NB4 (cell line): Measurements from ENCODE around the gene ADGRG6.

ENCODE experiments used
- DNase-seq: peaks from one replicate; pipeline ENCODE4 v3.0.0; 2010; ENCODE audit warnings: low read depth
- H3K4me3 ChIP-seq: one replicate; pipeline ENCODE4 v1.5.1; 2011; ENCODE audit warnings: mild to moderate bottlenecking, low read depth, low read length, moderate library complexity
- MYC ChIP-seq: IDR thresholded peaks from 2 replicates; pipeline ENCODE4 v1.6.1; 2011; ENCODE audit warnings: low read depth, low read length
- POLR2A ChIP-seq: IDR thresholded peaks from 2 replicates; pipeline ENCODE4 v1.6.1; 2011; ENCODE audit warnings: mild to moderate bottlenecking; ENCODE audit not compliant: insufficient read length; ENCODE audit errors: extremely low read depth
- TF ChIP-seq, protein P1 (sequence below): IDR thresholded peaks from 2 replicates; pipeline ENCODE4 v1.6.1; 2011; ENCODE audit warnings: low read depth, low read length
- TF ChIP-seq, protein P2 (sequence below): IDR thresholded peaks from one replicate; pipeline ENCODE4 v1.5.1; 2012; ENCODE audit warnings: low read depth, low read length

Gene ADGRG6

DNA sequence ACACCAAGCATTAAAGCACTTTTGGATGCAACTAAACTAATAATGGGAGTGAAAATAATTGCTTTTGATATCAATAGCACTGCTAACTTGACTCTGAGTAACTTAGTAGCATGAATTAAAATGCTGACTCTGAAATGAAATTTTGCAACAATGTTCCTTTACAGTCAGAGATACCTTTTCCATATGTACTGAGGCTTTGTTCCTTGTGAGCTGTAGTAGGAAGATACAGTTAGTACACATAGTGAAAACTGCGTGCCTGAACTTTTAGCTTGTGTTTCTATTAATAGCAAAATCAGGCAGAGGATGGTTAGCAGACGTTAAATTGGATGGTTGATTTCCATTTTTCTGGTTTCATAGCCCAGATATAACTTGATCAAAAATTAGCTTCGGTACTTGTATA, 18.6 kb downstream of the ADGRG6 start:
- no peak for DNase-seq
- H3K4me3 ChIP-seq, result no peak overlapping the region
- no peak for TF ChIP-seq MYC
- TF ChIP-seq, protein P1, sequence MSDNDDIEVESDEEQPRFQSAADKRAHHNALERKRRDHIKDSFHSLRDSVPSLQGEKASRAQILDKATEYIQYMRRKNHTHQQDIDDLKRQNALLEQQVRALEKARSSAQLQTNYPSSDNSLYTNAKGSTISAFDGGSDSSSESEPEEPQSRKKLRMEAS, result no peak
- TF ChIP-seq POLR2A, result no peak
- TF ChIP-seq, protein P2, sequence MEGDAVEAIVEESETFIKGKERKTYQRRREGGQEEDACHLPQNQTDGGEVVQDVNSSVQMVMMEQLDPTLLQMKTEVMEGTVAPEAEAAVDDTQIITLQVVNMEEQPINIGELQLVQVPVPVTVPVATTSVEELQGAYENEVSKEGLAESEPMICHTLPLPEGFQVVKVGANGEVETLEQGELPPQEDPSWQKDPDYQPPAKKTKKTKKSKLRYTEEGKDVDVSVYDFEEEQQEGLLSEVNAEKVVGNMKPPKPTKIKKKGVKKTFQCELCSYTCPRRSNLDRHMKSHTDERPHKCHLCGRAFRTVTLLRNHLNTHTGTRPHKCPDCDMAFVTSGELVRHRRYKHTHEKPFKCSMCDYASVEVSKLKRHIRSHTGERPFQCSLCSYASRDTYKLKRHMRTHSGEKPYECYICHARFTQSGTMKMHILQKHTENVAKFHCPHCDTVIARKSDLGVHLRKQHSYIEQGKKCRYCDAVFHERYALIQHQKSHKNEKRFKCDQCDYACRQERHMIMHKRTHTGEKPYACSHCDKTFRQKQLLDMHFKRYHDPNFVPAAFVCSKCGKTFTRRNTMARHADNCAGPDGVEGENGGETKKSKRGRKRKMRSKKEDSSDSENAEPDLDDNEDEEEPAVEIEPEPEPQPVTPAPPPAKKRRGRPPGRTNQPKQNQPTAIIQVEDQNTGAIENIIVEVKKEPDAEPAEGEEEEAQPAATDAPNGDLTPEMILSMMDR, result no peak

DNA sequence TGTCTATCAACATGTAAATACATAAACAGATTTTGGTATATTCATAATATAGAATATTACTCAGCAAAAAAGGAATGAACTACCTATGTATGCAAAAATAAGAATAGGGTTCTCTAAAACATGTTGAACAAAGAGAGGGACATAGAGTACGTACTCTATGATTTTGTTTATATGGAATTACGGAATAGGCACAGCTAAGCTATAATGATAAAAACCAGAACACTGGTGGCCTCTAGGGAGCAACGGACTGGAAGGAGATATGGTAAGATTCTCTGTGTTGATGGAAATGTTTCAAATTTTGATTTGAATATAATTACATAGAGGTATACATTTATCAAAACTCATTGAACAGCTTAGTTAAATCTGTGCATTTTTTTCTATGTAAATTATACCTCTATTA, 19.6 kb downstream of the ADGRG6 start:
- H3K4me3 ChIP-seq, result no peak overlapping the region
- DNase-seq, result no peak
- TF ChIP-seq POLR2A, result no peak
- TF ChIP-seq, protein P2, result no peak
- TF ChIP-seq, protein P1, result no peak
- TF ChIP-seq MYC, result no peak

DNA sequence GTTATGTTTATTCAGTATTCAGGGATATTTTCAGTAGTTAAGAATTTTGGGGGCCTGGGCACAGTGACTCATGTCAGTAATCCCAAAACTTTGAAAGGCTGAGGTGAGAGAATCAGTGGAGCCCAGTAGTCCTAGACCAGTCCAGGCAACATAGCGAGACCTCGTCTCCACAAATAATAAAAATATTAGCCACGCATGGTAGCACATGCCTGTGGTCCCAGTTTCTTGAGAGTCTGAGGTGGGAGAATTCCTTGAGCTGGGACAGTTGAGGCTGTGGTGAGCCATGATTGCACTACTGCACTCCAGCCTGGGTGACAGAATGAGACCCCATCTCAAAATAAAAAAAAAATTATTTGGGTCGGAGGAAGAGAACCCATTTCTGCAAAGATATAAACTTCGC, 20.3 kb downstream of the ADGRG6 start:
- no peak for DNase-seq
- no peak for TF ChIP-seq MYC
- TF ChIP-seq POLR2A, result no peak
- TF ChIP-seq, protein P2, result no peak
- TF ChIP-seq, protein P1, result no peak

DNA sequence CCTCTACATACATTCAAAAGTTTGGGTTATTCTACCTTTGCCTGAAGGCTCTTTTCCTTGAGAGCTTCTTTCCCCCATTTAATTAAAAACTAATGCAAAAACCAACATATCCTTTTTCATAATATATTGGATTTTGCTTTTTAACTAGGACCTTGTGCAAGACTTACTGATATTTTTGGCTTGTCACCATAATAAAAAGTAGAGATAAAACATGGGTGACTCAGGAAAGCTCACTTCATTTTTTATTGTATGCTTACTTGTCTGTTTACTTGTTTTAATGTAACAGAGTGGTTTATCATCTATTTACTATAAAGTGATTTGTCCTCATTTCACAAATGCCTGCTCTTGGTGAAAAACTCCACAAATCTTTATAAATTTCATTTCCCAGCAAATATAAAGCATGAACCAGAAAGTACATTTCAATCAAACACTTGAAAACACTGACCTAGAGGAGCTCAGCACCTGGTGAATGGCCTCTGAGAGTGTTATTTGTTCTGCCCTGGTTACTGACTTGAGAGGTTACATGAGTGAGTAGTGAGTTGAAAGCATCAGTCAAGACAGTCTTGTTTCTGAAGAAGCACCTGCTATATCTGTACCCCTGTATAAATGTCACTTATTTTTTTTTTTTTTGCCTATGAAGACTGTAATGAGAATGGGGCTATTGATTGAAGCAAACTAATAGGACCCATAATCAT, 20.8 kb downstream of the ADGRG6 start:
- no peak for DNase-seq
- TF ChIP-seq, protein P1, result no peak
- TF ChIP-seq, protein P2, result no peak
- TF ChIP-seq POLR2A (no peak), MYC (no peak)
- H3K4me3 ChIP-seq, result no peak overlapping the region

More for the DNA sequence above, 20.3 kb downstream of the ADGRG6 start:
- H3K4me3 ChIP-seq, result no peak overlapping the region

DNA sequence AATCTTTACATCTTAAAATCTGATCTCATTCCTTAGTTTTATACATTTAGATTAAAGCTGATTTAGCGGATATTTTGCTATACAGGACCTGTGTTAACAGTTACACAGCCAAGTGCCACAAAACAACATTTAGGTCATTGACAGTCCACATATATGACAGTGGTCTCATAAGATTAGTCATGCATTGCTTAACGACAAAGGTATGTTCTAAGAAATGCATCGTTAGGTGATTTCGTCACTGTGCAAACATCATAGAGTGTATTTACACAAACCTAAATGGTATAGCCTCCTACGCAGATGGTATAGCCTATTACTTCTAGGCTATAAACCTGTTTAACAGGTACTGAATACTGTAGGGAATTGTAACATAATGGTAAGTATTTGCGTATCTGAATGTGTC, 21.6 kb downstream of the ADGRG6 start:
- TF ChIP-seq, protein P2, result no peak
- TF ChIP-seq, protein P1, result no peak
- TF ChIP-seq POLR2A (no peak), MYC (no peak)
- no peak for DNase-seq
- H3K4me3 ChIP-seq, result no peak overlapping the region
